Motor neuron (in vitro differentiated cells): Measurements from ENCODE around the gene KRTCAP2. TPM values are rescaled to one million over a fixed set of nuclear protein-coding genes. Genes with fewer than 3 reads are reported as not detected.
"Not testable (repeated sequence)": the region's sequence is repeated elsewhere in the genome, so short reads cannot be mapped to it uniquely, and the experiment has no call there.

Experiments used
- ATAC-seq, 8 experiments: fragments of 200-7000 bp; cut with Tn5 transposase; replicated peaks in 6 of 8; 2 replicates each; pipeline ENCODE4 v1.8.0; 2021; ENCODE audit warnings: mild to moderate bottlenecking in 8 of 8, moderate library complexity in 8 of 8
- H3K27ac ChIP-seq, 2 donors: fragments of 250-450 bp; sonication (Bioruptor Pico); 2 replicates each; pipeline ENCODE4 v1.9.0; 2021; ENCODE audit warnings: antibody characterized with exemption in 2 of 2, mild to moderate bottlenecking in 2 of 2, moderate library complexity in 1 of 2
- H3K4me1 ChIP-seq, 2 donors: fragments of 250-450 bp; sonication (Bioruptor Pico); replicated peaks in 1 of 2; 2 replicates each; pipeline ENCODE4 v1.6.1; 2021; ENCODE audit warnings: antibody characterized with exemption in 2 of 2, mild to moderate bottlenecking in 2 of 2, moderate library complexity in 1 of 2
- H3K4me3 ChIP-seq, 5 donors: fragments of 250-450 bp; sonication (Bioruptor Pico); 2 replicates each; pipeline ENCODE4 v1.9.0; 2021; ENCODE audit warnings: antibody characterized with exemption in 5 of 5, mild to moderate bottlenecking in 5 of 5, moderate library complexity in 4 of 5
- WGBS, 10 experiments: fragments of 450-650 bp; shearing (Covaris generic); methylation state at CpG; one replicate each; pipeline ENCODE4 v1.0.0; 2022; 5-methylcytosine and 5-hydroxymethylcytosine counted together
- in situ Hi-C, 9 experiments: fragments of 400-800 bp; cut with MboI; loops; one replicate each; pipeline ENCODE4 v1.15.0; 2021; ENCODE audit warnings: low sequenced_read_pairs in 9 of 9, low pct_unique_long_range_greater_than_20kb in 2 of 9; ENCODE audit not compliant: unreplicated experiment in 9 of 9
- total RNA-seq, 8 experiments: library from RNA; unstranded; fragments of 300-600 nt; gene quantifications; 2 replicates each; pipeline versions ENCODE4 v1.2.3 to v1.2.4, GENCODE V29; 2022

KRTCAP2 gene
- total RNA-seq, 8 experiments from 2014 or later = 166 to 272 (median 202) TPM

DNA sequence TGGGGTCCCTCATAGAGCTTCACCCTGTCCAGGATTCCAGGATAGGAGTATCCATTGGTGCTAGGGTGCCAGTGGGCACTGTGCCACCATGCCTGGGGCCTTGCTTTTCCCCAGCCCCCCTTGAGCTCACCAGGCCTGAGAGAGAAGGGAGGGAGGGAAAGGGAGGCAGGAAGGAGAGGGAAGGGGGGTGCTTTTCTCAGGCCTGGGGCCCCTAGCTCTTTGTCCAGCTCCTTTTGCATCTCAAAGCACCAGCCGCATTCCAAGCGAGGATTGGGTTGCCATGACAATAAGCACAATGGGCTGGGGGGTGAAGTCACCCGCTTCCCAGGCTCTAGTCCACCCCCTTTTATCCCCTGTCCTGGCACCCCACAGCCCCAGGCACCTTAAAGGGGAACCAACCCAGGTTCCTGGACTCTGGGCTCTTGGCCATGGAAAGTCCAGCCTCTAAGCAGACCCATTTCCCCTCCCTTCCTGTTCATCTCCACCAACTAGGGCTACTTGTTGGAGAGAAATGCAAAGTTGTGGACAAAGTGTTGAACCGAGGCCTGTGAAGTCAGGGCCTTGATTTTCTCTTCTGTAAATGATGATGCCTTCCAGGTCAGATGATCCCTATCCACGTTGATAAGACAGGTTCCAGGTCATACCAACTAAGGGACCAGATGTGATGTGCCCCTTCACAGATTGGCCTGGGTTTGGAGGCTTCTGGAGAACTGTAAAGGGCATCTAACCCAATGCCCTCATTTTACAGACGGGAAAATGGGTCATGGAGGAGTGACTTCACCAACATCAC lies 23.2 kb upstream of the KRTCAP2 start:
- WGBS, 10 experiments = 4 to 90% (median 15%) methylated on average over 2 to 3 of the region's 6 CpGs; no CpG with 5 or more reads in 5 of the 10 experiments
- Histone ChIP-seq H3K4me1 (peaks cover 9 to 40% of the 10 kb centered on the region in 2 donors), H3K4me3 (peak overlapping the region; percentile 51 to 85 (median 69)), H3K27ac (peak overlapping the region; percentile 93 to 97)
- peak in 5 of 8 experiments; percentile 43 to 57 (median 52) for ATAC-seq
- in situ Hi-C loops = no loop called here

DNA sequence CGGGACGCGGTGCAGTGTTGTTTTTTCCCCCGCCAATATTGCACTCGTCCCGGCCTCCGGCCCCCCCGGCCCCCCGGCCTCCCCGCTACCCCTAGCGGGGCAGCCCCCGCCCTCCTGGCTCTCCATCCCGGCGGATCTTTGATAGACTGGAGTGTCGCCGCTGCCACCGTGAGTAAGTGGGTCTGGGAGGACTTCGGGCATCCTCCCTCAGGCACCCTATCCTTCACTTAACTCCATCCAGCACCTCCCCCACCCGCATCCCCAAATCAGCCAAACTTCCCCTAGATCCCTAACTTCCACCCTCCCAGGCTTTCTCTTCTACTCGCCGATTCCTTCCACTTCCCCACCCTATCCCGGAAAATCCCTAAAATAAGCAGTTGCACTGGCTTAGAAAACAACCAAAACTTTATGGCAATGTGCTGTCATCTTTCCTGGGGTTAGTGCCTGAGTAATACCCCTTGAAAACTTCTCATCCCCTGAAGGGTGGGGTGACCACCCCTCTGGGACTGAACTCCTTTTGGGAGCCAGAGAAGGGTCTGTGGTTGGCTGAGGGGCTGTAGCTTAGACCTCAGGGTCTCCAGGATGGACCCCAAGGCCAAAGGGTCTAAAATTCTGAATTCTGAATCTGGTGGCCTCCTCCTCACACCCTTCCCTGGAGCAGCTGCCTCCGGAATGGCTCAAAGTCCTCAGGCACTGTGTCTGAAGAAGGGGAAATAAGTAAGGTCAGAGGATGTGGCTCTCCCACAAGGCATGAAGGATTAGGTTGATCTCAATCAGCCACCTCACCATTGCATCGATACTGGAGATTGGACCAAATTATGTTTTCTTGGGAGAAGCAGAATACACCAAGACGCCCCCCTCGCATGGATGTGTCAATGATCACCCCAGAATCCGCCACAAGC lies 22.3 kb upstream of the KRTCAP2 start:
- WGBS, 10 experiments = 0 to 63% (median 9%) methylated on average over 1 to 6 of the region's 27 CpGs; no CpG with 5 or more reads in 5 of the 10 experiments
- Histone ChIP-seq H3K4me3 (peak overlapping the region; percentile 51 to 85 (median 69)), H3K27ac (peak overlapping the region; percentile 86 to 97), H3K4me1 (peaks cover 9 to 40% of the 10 kb centered on the region in 2 donors)
- in situ Hi-C loops = no loop called here
- ATAC-seq = peak in 1 of 8 experiments; percentile 4

- in situ Hi-C loops, ATAC-seq: not testable (repeated sequence)
- WGBS, 10 experiments = 17 to 33% (median 24%) methylated on average over 1 to 10 of the region's 16 CpGs; no CpG with 5 or more reads in 6 of the 10 experiments
- Histone ChIP-seq H3K27ac (peak overlapping the region; percentile 85 to 90), H3K4me1 (peaks cover 9 to 40% of the 10 kb centered on the region in 2 donors), H3K4me3 (peak overlapping the region; percentile 51 to 85 (median 69))
Measured at GRCh38 chr1:155193991-155194240, 20.8 kb upstream of the KRTCAP2 start.

DNA sequence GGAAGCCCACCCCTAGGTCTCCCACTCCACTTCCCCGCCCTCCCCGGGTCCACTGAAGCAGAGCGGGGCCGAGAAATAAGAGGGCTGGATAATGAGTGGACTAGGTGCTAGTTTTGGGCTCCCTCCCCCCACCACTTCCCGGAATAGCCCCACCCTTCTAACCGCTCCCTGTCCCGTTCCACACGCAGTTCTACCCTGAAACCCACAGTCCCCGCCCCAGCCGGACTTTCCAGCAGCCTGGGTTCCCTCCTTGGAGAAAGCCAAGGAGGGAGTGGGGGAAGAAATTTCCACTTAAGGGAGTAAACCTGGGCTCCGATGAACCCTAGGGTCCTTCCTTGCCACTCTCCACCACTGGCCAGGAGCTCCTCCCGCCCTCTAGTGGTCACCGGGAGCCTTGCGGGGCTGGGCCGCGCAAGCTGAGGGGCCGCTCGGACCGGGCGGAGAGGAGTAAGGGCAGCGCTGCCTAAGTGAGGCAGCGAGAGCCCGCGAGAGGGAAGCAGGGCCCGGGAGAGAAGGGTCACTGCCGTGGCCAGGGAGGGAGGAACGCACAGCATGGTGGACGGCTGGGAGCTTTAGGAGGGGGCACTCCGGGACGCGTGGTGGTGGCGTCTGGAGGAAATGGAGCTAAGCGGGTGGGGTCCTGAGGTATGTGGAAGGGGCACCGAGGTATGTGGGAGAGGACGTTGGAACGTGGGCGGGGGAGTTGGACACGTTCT lies 20.3 kb upstream of the KRTCAP2 start:
- Histone ChIP-seq H3K4me3 (peak overlapping the region; percentile 51 to 85 (median 69)), H3K27ac (peak overlapping the region; percentile 85 to 90), H3K4me1 (peaks cover 9 to 38% of the 10 kb centered on the region in 2 donors)
- ATAC-seq = peak; percentile 56 to 80 (median 64)
- 1 to 5% (median 2%) methylated on average over 14 to 20 of the region's 38 CpGs; no CpG with 5 or more reads in 7 of the 10 experiments for WGBS, 10 experiments
- in situ Hi-C loops = no loop called here

DNA sequence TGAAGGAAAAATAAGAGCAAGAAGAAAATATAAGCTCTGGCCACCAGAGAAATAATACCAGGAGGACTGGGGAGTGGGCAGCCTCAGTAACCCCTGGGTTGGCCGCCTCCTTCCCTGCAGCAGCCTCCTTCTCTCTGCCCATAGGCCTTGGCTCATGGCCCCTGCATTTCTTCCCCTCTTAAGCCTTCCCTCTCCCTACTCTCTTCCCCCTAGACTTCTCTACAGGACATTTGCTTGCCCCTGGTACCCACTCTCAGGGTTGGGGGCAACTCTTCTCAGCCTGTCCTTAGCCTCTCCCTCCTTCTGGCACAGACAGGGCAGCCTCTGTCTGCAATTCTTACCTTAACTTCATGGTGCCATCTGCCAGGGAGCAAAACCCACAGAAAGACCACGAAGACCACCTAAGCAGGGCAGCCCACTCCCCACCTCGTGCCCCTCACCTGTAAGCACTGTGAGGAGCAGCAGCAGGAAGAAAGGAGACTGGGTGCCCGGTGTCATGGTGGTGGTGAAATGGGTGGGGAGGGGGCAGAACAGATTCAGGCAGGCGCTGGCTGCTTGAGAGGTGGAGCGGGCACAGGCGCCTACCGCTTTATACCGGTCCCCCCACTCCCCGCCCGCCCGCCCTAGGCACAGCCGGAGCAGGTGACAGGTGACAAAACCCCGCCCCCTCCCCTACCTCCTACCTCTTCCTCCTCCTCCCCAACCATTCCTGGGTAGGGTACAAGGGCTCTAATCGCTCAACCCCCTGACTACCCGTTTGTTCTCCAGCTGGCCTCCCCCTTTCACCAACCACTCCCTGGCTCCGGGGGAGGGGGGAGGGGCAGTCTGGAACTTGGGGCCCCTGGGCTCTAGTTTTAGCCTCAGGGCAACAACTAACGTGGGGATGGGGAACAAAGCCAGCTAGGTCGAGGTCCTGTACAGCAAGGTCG lies 19.5 kb upstream of the KRTCAP2 start:
- 33 to 100% (median 85%) methylated on average over 1 to 8 of the region's 20 CpGs; no CpG with 5 or more reads in 6 of the 10 experiments for WGBS, 10 experiments
- ATAC-seq = peak in 2 of 8 experiments; percentile 1 to 3
- peak overlapping the region in 4 of 5 donors; percentile 63 to 85 (median 70) for H3K4me3 ChIP-seq

DNA sequence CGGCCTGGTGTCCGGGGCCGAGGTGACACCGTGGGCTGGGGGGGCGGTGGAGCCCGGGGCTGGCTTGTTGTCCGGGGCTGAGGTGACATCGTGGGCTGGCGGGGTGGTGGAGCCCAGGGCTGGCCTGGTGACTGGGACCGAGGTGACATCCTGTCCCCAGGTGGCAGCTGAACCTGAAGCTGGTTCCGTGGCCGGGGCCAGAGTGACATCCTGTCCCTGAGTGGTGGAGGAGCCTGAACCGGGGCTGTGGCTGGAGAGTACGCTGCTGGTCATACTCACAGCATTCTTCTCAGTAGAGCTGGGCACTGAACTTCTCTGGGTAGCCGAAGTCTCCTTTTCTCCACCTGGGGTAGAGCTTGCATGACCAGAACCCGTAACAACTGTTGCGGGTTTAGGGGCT lies 18.8 kb upstream of the KRTCAP2 start:
- in situ Hi-C loops = no loop called here
- WGBS, 10 experiments = 50 to 86% (median 74%) methylated on average over 1 to 7 of the region's 17 CpGs; no CpG with 5 or more reads in 2 of the 10 experiments
- no peak for ATAC-seq
- H3K4me1 ChIP-seq = peaks cover 9 to 23% of the 10 kb centered on the region in 2 donors
- H3K27ac ChIP-seq = no peak overlapping the region
- no peak overlapping the region for H3K4me3 ChIP-seq

More for the DNA sequence above, 19.5 kb upstream of the KRTCAP2 start:
- H3K4me1 ChIP-seq = peaks cover 9 to 30% of the 10 kb centered on the region in 2 donors
- H3K27ac ChIP-seq = peak overlapping the region; percentile 85 to 90
- in situ Hi-C loops = no loop called here

DNA sequence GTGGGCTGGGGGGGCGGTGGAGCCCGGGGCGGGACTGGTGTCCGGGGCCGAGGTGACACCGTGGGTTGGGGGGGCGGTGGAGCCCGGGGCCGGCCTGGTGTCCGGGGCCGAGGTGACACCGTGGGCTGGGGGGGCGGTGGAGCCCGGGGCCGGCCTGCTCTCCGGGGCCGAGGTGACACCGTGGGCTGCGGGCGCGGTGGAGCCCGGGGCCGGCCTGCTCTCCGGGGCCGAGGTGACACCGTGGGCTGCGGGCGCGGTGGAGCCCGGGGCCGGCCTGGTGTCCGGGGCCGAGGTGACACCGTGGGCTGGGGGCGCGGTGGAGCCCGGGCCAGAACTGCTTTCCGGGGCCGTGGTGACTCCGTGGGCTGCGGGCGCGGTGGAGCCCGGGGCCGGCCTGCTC lies 16.8 kb upstream of the KRTCAP2 start:
- H3K27ac ChIP-seq, in situ Hi-C loops, H3K4me3 ChIP-seq, ATAC-seq: not testable (repeated sequence)
- H3K4me1 ChIP-seq = peaks cover 9 to 18% of the 10 kb centered on the region in 2 donors
- no CpG with 5 or more reads among the region's 45 CpGs for WGBS, 10 experiments

DNA sequence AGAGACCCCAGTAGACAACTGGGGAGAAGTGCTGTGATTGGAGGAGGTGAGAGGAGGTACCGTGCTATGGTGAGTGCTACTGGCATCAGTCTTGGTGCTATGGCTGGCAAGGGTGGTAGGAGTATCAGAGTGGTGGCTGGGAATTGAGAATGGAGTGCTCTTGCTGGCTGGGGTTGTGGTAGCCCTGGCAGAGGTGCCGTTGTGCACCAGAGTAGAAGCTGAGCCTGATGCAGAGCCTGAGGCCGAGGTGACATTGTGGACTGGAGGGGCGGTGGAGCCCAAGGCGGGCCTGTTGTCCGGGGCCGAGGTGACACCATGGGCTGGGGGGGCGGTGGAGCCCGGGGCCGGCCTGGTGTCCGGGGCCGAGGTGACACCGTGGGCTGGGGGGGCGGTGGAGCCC lies 15.2 kb upstream of the KRTCAP2 start:
- Histone ChIP-seq H3K4me3 (no peak overlapping the region), H3K4me1 (peaks cover 4 to 10% of the 10 kb centered on the region in 2 donors), H3K27ac (no peak overlapping the region)
- in situ Hi-C loops = no loop called here
- ATAC-seq = no peak
- WGBS, 10 experiments = 100% methylated on average over 1 of the region's 14 CpGs; no CpG with 5 or more reads in 9 of the 10 experiments

DNA sequence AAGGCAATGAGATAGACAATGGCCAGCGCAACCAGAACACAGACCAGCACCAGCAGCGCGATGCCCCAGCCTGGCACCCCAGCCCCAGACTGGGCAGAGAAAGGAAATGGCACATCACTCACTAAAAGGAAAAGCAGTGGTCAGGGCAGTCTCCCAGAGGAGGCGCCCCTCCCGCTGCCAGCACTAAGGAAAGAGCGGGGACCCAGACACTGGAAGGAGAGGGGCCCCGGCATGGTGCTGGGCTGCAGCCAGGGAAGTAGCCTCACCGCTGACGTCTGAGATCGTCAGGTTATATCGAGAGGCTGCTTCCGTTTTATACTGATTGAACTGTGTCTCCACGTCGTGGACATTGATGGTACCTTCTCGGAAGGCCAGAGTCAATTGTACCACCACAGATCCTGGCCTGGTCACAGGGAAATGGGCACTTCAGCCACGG lies 14.4 kb upstream of the KRTCAP2 start:
- in situ Hi-C loops = no loop called here
- Histone ChIP-seq H3K4me1 (peaks cover 0 to 2% of the 10 kb centered on the region in 2 donors), H3K4me3 (no peak overlapping the region), H3K27ac (no peak overlapping the region)
- 20 to 100% (median 78%) methylated on average over 1 to 9 of the region's 16 CpGs; no CpG with 5 or more reads in 1 of the 10 experiments for WGBS, 10 experiments
- ATAC-seq = peak in 1 of 8 experiments; percentile 6

GRCh38 chr1:155186794-155187455 lies 13.8 kb upstream of the KRTCAP2 start:
- in situ Hi-C loops = no loop called here
- Histone ChIP-seq H3K27ac (no peak overlapping the region), H3K4me3 (no peak overlapping the region), H3K4me1 (no peaks in the 10 kb centered on the region)
- ATAC-seq = peak in 3 of 8 experiments; percentile 9 to 15 (median 14)
- WGBS, 10 experiments = 56 to 100% (median 90%) methylated on average over 1 to 14 of the region's 14 CpGs; no CpG with 5 or more reads in 3 of the 10 experiments

DNA sequence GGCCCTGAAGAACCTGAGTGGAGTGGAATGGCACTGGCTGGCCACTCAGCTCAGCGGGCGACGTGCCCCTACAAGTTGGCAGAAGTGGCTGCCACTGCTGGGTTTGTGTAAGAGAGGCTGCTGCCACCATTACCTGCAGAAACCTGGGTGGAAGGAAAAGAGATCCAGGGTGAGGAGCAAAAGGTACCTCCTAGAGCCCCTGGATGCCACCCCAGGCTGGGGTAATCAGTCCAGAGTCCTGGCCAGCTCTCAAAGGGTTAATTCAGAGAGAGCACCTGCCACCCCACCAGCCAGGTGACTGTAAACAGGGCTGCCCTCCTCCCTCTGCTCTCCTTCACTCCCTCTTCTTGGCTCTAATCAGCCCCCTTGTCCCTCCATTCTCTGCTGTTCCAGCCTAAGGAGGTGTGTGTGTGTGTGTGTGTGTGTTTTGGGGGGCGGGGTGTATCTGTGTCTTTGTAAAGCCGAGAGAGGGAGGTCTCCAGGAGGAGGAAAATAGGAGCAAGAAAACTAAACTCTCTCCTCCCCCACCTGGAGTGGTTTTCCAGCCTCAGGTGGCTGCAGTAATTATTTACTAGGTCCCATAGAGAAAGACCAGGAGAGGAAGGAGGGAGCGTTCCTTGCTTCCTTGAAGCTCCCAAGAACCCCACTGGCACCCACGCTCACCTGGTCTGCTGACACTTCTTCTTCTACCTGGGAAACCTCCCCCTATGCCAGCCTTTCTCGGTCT lies 13.1 kb upstream of the KRTCAP2 start:
- in situ Hi-C loops = no loop called here
- ATAC-seq = peak in 1 of 8 experiments; percentile 11
- WGBS, 10 experiments = 0 to 93% (median 74%) methylated on average over 2 to 7 of the region's 8 CpGs; no CpG with 5 or more reads in 4 of the 10 experiments
- Histone ChIP-seq H3K4me3 (no peak overlapping the region), H3K27ac (no peak overlapping the region), H3K4me1 (no peaks in the 10 kb centered on the region)
